Endodermal cell (in vitro differentiated cells): ENCODE measurements around the gene RADIL. TPM values are rescaled to one million over a fixed set of nuclear protein-coding genes. Genes with fewer than 3 reads are reported as not detected.

ENCODE experiments used
- DNase-seq: peaks from one replicate; pipeline ENCODE4 v3.0.0-alpha.2; 2017
- H3K27ac ChIP-seq: 2 replicates; pipeline ENCODE4 v1.5.1; 2013; ENCODE audit warnings: mild to moderate bottlenecking, low read depth, low read length, moderate library complexity
- H3K27me3 ChIP-seq: 2 replicates; pipeline ENCODE4 v1.6.1; 2013; ENCODE audit warnings: mild to moderate bottlenecking, low read length, moderate library complexity; ENCODE audit not compliant: insufficient read depth, control insufficient read depth, poor library complexity, severe bottlenecking
- H3K36me3 ChIP-seq: 2 replicates; pipeline ENCODE4 v1.7.0; 2013; ENCODE audit warnings: mild to moderate bottlenecking, low read length, moderate library complexity; ENCODE audit not compliant: control insufficient read depth, insufficient read depth
- H3K4me1 ChIP-seq: one replicate; pipeline ENCODE4 v1.7.0; 2013; ENCODE audit warnings: low read length; ENCODE audit not compliant: control insufficient read depth, insufficient read depth
- H3K4me3 ChIP-seq: 2 replicates; pipeline ENCODE4 v1.5.1; 2013; ENCODE audit warnings: mild to moderate bottlenecking, low read length, moderate library complexity
- H3K9ac ChIP-seq: 2 replicates; pipeline ENCODE4 v1.6.1; 2013; ENCODE audit warnings: mild to moderate bottlenecking, low read length, moderate library complexity; ENCODE audit not compliant: poor library complexity, severe bottlenecking; ENCODE audit errors: extremely low read depth
- H3K9me3 ChIP-seq: 2 replicates; pipeline ENCODE4 v1.6.1; 2013; ENCODE audit warnings: mild to moderate bottlenecking, low read length, moderate library complexity; ENCODE audit not compliant: control insufficient read depth
- H3K27ac Mint-ChIP-seq: 2 replicates; pipeline ENCODE4 v1.8.0; 2020; ENCODE audit warnings: mixed read lengths
- H3K27me3 Mint-ChIP-seq: 2 replicates; pipeline ENCODE4 v1.8.0; 2021; ENCODE audit warnings: mild to moderate bottlenecking, mixed read lengths; ENCODE audit not compliant: insufficient read depth
- H3K36me3 Mint-ChIP-seq: 2 replicates; pipeline ENCODE4 v1.8.0; 2020; ENCODE audit warnings: low read depth, mixed read lengths
- H3K4me1 Mint-ChIP-seq: 2 replicates; pipeline ENCODE4 v1.8.0; 2020; ENCODE audit warnings: mixed read lengths
- H3K4me3 Mint-ChIP-seq: 2 replicates; pipeline ENCODE4 v1.8.0; 2020; ENCODE audit warnings: mild to moderate bottlenecking, moderate library complexity, mixed read lengths
- H3K9me3 Mint-ChIP-seq: 2 replicates; pipeline ENCODE4 v1.8.0; 2020; ENCODE audit warnings: mild to moderate bottlenecking, mixed read lengths
- CTCF ChIP-seq: fragments of 200-600 bp; sonication (generic); conservative IDR thresholded peaks from 2 replicates; pipeline ENCODE4 v1.5.0; 2021; ENCODE audit warnings: antibody characterized with exemption, mild to moderate bottlenecking
- WGBS, 2 experiments: methylation state at CpG; one replicate each; pipeline versions ENCODE4 v1.1.5 to v1.1.7; 2013; ENCODE audit warnings: missing lambda C conversion rate in 2 of 2, mixed read lengths in 1 of 2; ENCODE audit not compliant: insufficient coverage in 1 of 2, insufficient read length in 1 of 2; 5-methylcytosine and 5-hydroxymethylcytosine counted together
- total RNA-seq, 2 donors: library from RNA; stranded (reverse); fragmentation: NEBNext Ultra II Directional in 1 of 2; extraction: Animal tissue kit (Norgen Biotek cat#: 25700) in 1 of 2; gene quantifications; 2 replicates in 1 of 2; 3 replicates in 1 of 2; pipeline ENCODE4 v1.2.1, GENCODE V29; 2021

Gene RADIL
- total RNA-seq, 2 donors from 2014 or later = 34.9 to 47.6 TPM

GRCh38 chr7:4809091-4809591, 74.4 kb downstream of the RADIL start:
- Histone ChIP-seq H3K4me3 (no peak overlapping the region), H3K9ac (no peak overlapping the region), H3K9me3 (peaks cover 7% of the 10 kb centered on the region), H3K4me1 (no peaks in the 10 kb centered on the region), H3K27ac (no peak overlapping the region), H3K36me3 (peaks cover 16% of the 10 kb centered on the region), H3K27me3 (no peaks in the 10 kb centered on the region)
- WGBS, 2 experiments = 95 to 97% methylated on average over 30 to 38 of the region's 38 CpGs
- peaks cover 52% of the 10 kb centered on the region for H3K36me3 Mint-ChIP-seq
- peaks cover 2% of the 10 kb centered on the region for H3K9me3 Mint-ChIP-seq
- no peak for TF ChIP-seq CTCF
- no peak overlapping the region for H3K27ac Mint-ChIP-seq
- no peaks in the 10 kb centered on the region for H3K27me3 Mint-ChIP-seq
- no peak overlapping the region for H3K4me3 Mint-ChIP-seq
- DNase-seq = no peak
- H3K4me1 Mint-ChIP-seq = no peaks in the 10 kb centered on the region

GRCh38 chr7:4808565-4808964, 75.0 kb downstream of the RADIL start:
- peaks cover 50% of the 10 kb centered on the region for H3K36me3 Mint-ChIP-seq
- no peaks in the 10 kb centered on the region for H3K27me3 Mint-ChIP-seq
- no peak overlapping the region for H3K27ac Mint-ChIP-seq
- H3K36me3 ChIP-seq = peaks cover 13% of the 10 kb centered on the region
- no peaks in the 10 kb centered on the region for H3K27me3 ChIP-seq
- H3K4me3 ChIP-seq = no peak overlapping the region
- 86 to 95% methylated on average over 8 to 37 of the region's 37 CpGs for WGBS, 2 experiments
- no peak overlapping the region for H3K4me3 Mint-ChIP-seq
- H3K4me1 ChIP-seq = no peaks in the 10 kb centered on the region
- H3K4me1 Mint-ChIP-seq = peaks cover 2% of the 10 kb centered on the region
- no peak overlapping the region for H3K27ac ChIP-seq
- no peak overlapping the region for H3K9ac ChIP-seq
- H3K9me3 ChIP-seq = peaks cover 7% of the 10 kb centered on the region
- H3K9me3 Mint-ChIP-seq = peaks cover under 1% of the 10 kb centered on the region
- no peak for TF ChIP-seq CTCF
- no peak for DNase-seq

- no peak overlapping the region for H3K4me3 ChIP-seq
- peaks cover 9% of the 10 kb centered on the region for H3K36me3 ChIP-seq
- peaks cover 3% of the 10 kb centered on the region for H3K9me3 ChIP-seq
- Mint-ChIP-seq H3K27ac (no peak overlapping the region), H3K4me1 (peaks cover 2% of the 10 kb centered on the region), H3K9me3 (no peaks in the 10 kb centered on the region), H3K36me3 (peaks cover 45% of the 10 kb centered on the region), H3K4me3 (no peak overlapping the region), H3K27me3 (no peaks in the 10 kb centered on the region)
- no peaks in the 10 kb centered on the region for H3K4me1 ChIP-seq
- no peak overlapping the region for H3K27ac ChIP-seq
- no peaks in the 10 kb centered on the region for H3K27me3 ChIP-seq
- no peak overlapping the region for H3K9ac ChIP-seq
- 50 to 74% methylated on average over 2 to 4 of the region's 5 CpGs for WGBS, 2 experiments
- TF ChIP-seq CTCF = no peak
- no peak for DNase-seq
Observed at GRCh38 chr7:4808026-4808425, 75.5 kb downstream of the RADIL start.
